OCI-LY3 (cell line): ENCODE data around the gene GLIS1.

Experiments used
- H2AFZ ChIP-seq: fragments of 200-600, 300-600 bp; shearing (Covaris generic); 2 replicates; pipeline ENCODE4 v1.6.0; 2014; ENCODE audit warnings: antibody characterized with exemption, low read depth, low read length
- H3K27ac ChIP-seq: fragments of 200-600, 300-600 bp; sonication (generic); 2 replicates; pipeline ENCODE4 v1.5.1; 2014; ENCODE audit warnings: mild to moderate bottlenecking, low read length, moderate library complexity, mixed read lengths
- H3K27me3 ChIP-seq: fragments of 200-600, 300-600 bp; sonication (generic); 2 replicates; pipeline ENCODE4 v1.6.1; 2014; ENCODE audit warnings: low read depth, low read length, mixed read lengths
- H3K36me3 ChIP-seq: fragments of 200-600, 300-600 bp; sonication (generic); replicated peaks from 2 replicates; pipeline ENCODE3; 2014; ENCODE audit warnings: low read depth, low read length, mixed read lengths
- H3K4me1 ChIP-seq: fragments of 300-600, 200-600 bp; sonication (generic); 2 replicates; pipeline ENCODE4 v1.6.1; 2014; ENCODE audit warnings: low read length, mixed read lengths
- H3K4me2 ChIP-seq: fragments of 200-600, 300-600 bp; sonication (generic); 2 replicates; pipeline ENCODE4 v1.6.1; 2014; ENCODE audit warnings: low read length, mixed read lengths
- H3K4me3 ChIP-seq: fragments of 300-600, 200-600 bp; sonication (generic); 2 replicates; pipeline ENCODE4 v1.5.1; 2014; ENCODE audit warnings: antibody characterized with exemption, mild to moderate bottlenecking, low read length, moderate library complexity
- H3K79me2 ChIP-seq: fragments of 300-600, 200-600 bp; shearing (Covaris generic); 2 replicates; pipeline ENCODE4 v1.6.1; 2014; ENCODE audit warnings: mild to moderate bottlenecking, low read length, mixed read lengths
- H3K9ac ChIP-seq: fragments of 300-600, 200-600 bp; shearing (Covaris generic); 2 replicates; pipeline ENCODE4 v1.6.0; 2014; ENCODE audit warnings: mild to moderate bottlenecking, low read length, moderate library complexity
- H3K9me3 ChIP-seq: fragments of 200-600, 300-600 bp; shearing (Covaris generic); 2 replicates; pipeline ENCODE4 v1.6.1; 2014; ENCODE audit warnings: low read length, mixed read lengths; ENCODE audit not compliant: insufficient read depth
- H4K20me1 ChIP-seq: fragments of 200-600, 300-600 bp; sonication (generic); 2 replicates; pipeline ENCODE4 v1.6.1; 2016; ENCODE audit warnings: low read length, mixed read lengths; ENCODE audit not compliant: insufficient read depth
- CTCF ChIP-seq: fragments of 200-600, 300-600 bp; sonication (generic); IDR thresholded peaks from 2 replicates; pipeline ENCODE4 v1.5.1; 2014; ENCODE audit warnings: antibody characterized with exemption, low read length, low read depth
- EZH2phosphoT487 ChIP-seq: fragments of 200-600 bp; shearing (Covaris generic); IDR thresholded peaks from 2 replicates; pipeline ENCODE4 v1.6.1; 2018; ENCODE audit warnings: antibody characterized with exemption, mixed run types, low read depth

GLIS1 gene

GRCh38 chr1:53680868-53681267, 58.1 kb downstream of the GLIS1 start:
- H3K36me3 ChIP-seq, result no peaks in the 10 kb centered on the region
- no peak overlapping the region for H3K4me2 ChIP-seq
- H3K4me1 ChIP-seq, result 0 out of 2 replicates have a peak, but pooled peaks cover 3% of the 10 kb centered on the region
- no peak overlapping the region for H3K4me3 ChIP-seq
- H3K79me2 ChIP-seq, result no peaks in the 10 kb centered on the region
- TF ChIP-seq EZH2phosphoT487, result no peak
- no peak for TF ChIP-seq CTCF
- H2AFZ ChIP-seq, result no peak overlapping the region
- H3K27me3 ChIP-seq, result 0 out of 2 replicates have a peak, but pooled peaks cover 7% of the 10 kb centered on the region
- no peaks in the 10 kb centered on the region for H3K9me3 ChIP-seq
- H3K27ac ChIP-seq, result no peak overlapping the region
- H3K9ac ChIP-seq, result no peak overlapping the region
- H4K20me1 ChIP-seq, result no peaks in the 10 kb centered on the region

- H2AFZ ChIP-seq, result no peak overlapping the region
- 0 out of 2 replicates have a peak, but pooled peaks cover 3% of the 10 kb centered on the region for H3K4me1 ChIP-seq
- no peak overlapping the region for H3K4me2 ChIP-seq
- no peak overlapping the region for H3K9ac ChIP-seq
- H3K27me3 ChIP-seq, result no peaks in the 10 kb centered on the region
- no peaks in the 10 kb centered on the region for H4K20me1 ChIP-seq
- H3K36me3 ChIP-seq, result no peaks in the 10 kb centered on the region
- H3K27ac ChIP-seq, result no peak overlapping the region
- no peaks in the 10 kb centered on the region for H3K9me3 ChIP-seq
- H3K4me3 ChIP-seq, result no peak overlapping the region
- H3K79me2 ChIP-seq, result no peaks in the 10 kb centered on the region
- TF ChIP-seq EZH2phosphoT487, result no peak
- no peak for TF ChIP-seq CTCF
These were observed 59.8 kb downstream of the GLIS1 start for GRCh38 chr1:53678938-53679825.

GRCh38 chr1:53678507-53678906, 60.5 kb downstream of the GLIS1 start:
- H3K27me3 ChIP-seq, result no peaks in the 10 kb centered on the region
- no peaks in the 10 kb centered on the region for H3K36me3 ChIP-seq
- no peak overlapping the region for H3K27ac ChIP-seq
- no peaks in the 10 kb centered on the region for H3K79me2 ChIP-seq
- no peaks in the 10 kb centered on the region for H4K20me1 ChIP-seq
- H3K9ac ChIP-seq, result no peak overlapping the region
- no peaks in the 10 kb centered on the region for H3K9me3 ChIP-seq
- H3K4me3 ChIP-seq, result no peak overlapping the region
- 0 out of 2 replicates have a peak, but pooled peaks cover 3% of the 10 kb centered on the region for H3K4me1 ChIP-seq
- H2AFZ ChIP-seq, result no peak overlapping the region
- H3K4me2 ChIP-seq, result no peak overlapping the region
- TF ChIP-seq EZH2phosphoT487, result no peak

- Histone ChIP-seq H3K79me2 (no peaks in the 10 kb centered on the region), H2AFZ (no peak overlapping the region), H3K27ac (no peak overlapping the region), H3K4me1 (0 out of 2 replicates have a peak, but pooled peaks cover 3% of the 10 kb centered on the region), H3K9ac (no peak overlapping the region), H3K27me3 (no peaks in the 10 kb centered on the region), H3K9me3 (no peaks in the 10 kb centered on the region), H3K36me3 (no peaks in the 10 kb centered on the region), H4K20me1 (no peaks in the 10 kb centered on the region), H3K4me2 (no peak overlapping the region), H3K4me3 (no peak overlapping the region)
- TF ChIP-seq EZH2phosphoT487, result no peak
- no peak for TF ChIP-seq CTCF
These were observed 60.9 kb downstream of the GLIS1 start for GRCh38 chr1:53678046-53678445.
